Large intestine (tissue), 3 donors: ENCODE results near the gene PKP1. TPM values are rescaled to one million over a fixed set of nuclear protein-coding genes. Genes with fewer than 3 reads are reported as not detected.

Source experiments
- DNase-seq, 2 donors: peaks; one replicate each; pipeline versions ENCODE4 v3.0.0 to v3.0.0-alpha.2; 2013
- H3K27ac ChIP-seq: one replicate; pipeline ENCODE4 v1.5.1; 2013; ENCODE audit warnings: low read length
- H3K27me3 ChIP-seq: 2 replicates; pipeline ENCODE4 v1.6.1; 2013; ENCODE audit warnings: low read length; ENCODE audit not compliant: control insufficient read depth, insufficient read depth
- H3K36me3 ChIP-seq: 2 replicates; pipeline ENCODE4 v1.6.1; 2013; ENCODE audit warnings: low read length; ENCODE audit not compliant: control insufficient read depth, insufficient read depth
- H3K4me1 ChIP-seq: one replicate; pipeline ENCODE4 v1.6.1; 2013; ENCODE audit warnings: low read length; ENCODE audit not compliant: control insufficient read depth, insufficient read depth
- H3K4me3 ChIP-seq: one replicate; pipeline ENCODE4 v1.5.1; 2013; ENCODE audit warnings: low read length
- H3K9me3 ChIP-seq: one replicate; pipeline ENCODE4 v1.6.1; 2013; ENCODE audit warnings: mild to moderate bottlenecking, low read depth, low read length, moderate library complexity; ENCODE audit not compliant: control insufficient read depth
- WGBS: methylation state at CpG from one replicate; pipeline ENCODE4 v1.1.5; 2013; ENCODE audit warnings: low lambda C conversion rate; ENCODE audit not compliant: insufficient coverage; 5-methylcytosine and 5-hydroxymethylcytosine counted together
- polyA plus RNA-seq: library from polyadenylated mRNA; unstranded; fragments of 120-200 nt; gene quantifications from one replicate; pipeline ENCODE4 v1.2.1, GENCODE V29; 2013

The PKP1 gene
- polyA plus RNA-seq, 1 donor: 0.45 TPM

GRCh38 chr1:201351617-201352016 lies 68.3 kb downstream of the PKP1 start:
- no peaks in the 10 kb centered on the region for H3K9me3 ChIP-seq
- H3K4me3 ChIP-seq: no peak overlapping the region
- no peaks in the 10 kb centered on the region for H3K36me3 ChIP-seq
- no peaks in the 10 kb centered on the region for H3K4me1 ChIP-seq
- no peak for DNase-seq
- H3K27ac ChIP-seq: no peak overlapping the region
- peaks cover 14% of the 10 kb centered on the region for H3K27me3 ChIP-seq

- H3K27ac ChIP-seq: no peak overlapping the region
- no peak overlapping the region for H3K4me3 ChIP-seq
- no peaks in the 10 kb centered on the region for H3K36me3 ChIP-seq
- no peak for DNase-seq
- H3K9me3 ChIP-seq: no peaks in the 10 kb centered on the region
- peaks cover 14% of the 10 kb centered on the region for H3K27me3 ChIP-seq
- WGBS: 83% methylated on average over 1 of the region's 13 CpGs
- no peaks in the 10 kb centered on the region for H3K4me1 ChIP-seq
Observed at GRCh38 chr1:201353186-201353940, 70.1 kb downstream of the PKP1 start.

- Histone ChIP-seq H3K4me3 (no peak overlapping the region), H3K9me3 (no peaks in the 10 kb centered on the region), H3K4me1 (no peaks in the 10 kb centered on the region), H3K27me3 (peaks cover 14% of the 10 kb centered on the region), H3K27ac (no peak overlapping the region), H3K36me3 (no peaks in the 10 kb centered on the region)
- no CpG with 5 or more reads among the region's 9 CpGs for WGBS
- DNase-seq: no peak
Observed at GRCh38 chr1:201354151-201354900, 71.0 kb downstream of the PKP1 start.

GRCh38 chr1:201354901-201355295 lies 71.6 kb downstream of the PKP1 start:
- no peaks in the 10 kb centered on the region for H3K9me3 ChIP-seq
- H3K36me3 ChIP-seq: no peaks in the 10 kb centered on the region
- H3K4me1 ChIP-seq: peaks cover 1% of the 10 kb centered on the region
- H3K27ac ChIP-seq: no peak overlapping the region
- H3K4me3 ChIP-seq: no peak overlapping the region
- WGBS: no CpG with 5 or more reads among the region's 4 CpGs
- H3K27me3 ChIP-seq: peaks cover 14% of the 10 kb centered on the region
- no peak for DNase-seq

- Histone ChIP-seq H3K27me3 (peaks cover 14% of the 10 kb centered on the region), H3K36me3 (no peaks in the 10 kb centered on the region), H3K4me3 (no peak overlapping the region), H3K4me1 (peaks cover 7% of the 10 kb centered on the region), H3K27ac (no peak overlapping the region), H3K9me3 (no peaks in the 10 kb centered on the region)
- WGBS: no CpG with 5 or more reads among the region's 7 CpGs
- DNase-seq: no peak
Observed at GRCh38 chr1:201355471-201355870, 72.2 kb downstream of the PKP1 start.

- no peaks in the 10 kb centered on the region for H3K36me3 ChIP-seq
- H3K9me3 ChIP-seq: no peaks in the 10 kb centered on the region
- H3K27me3 ChIP-seq: peaks cover 12% of the 10 kb centered on the region
- no peak overlapping the region for H3K27ac ChIP-seq
- H3K4me3 ChIP-seq: no peak overlapping the region
- no CpG with 5 or more reads among the region's 5 CpGs for WGBS
- no peak for DNase-seq
- peaks cover 7% of the 10 kb centered on the region for H3K4me1 ChIP-seq
Observed at GRCh38 chr1:201356236-201356635, 72.9 kb downstream of the PKP1 start.

- DNase-seq: no peak
- WGBS: no CpG with 5 or more reads among the region's 11 CpGs
Observed at GRCh38 chr1:201356701-201357100, 73.4 kb downstream of the PKP1 start.

GRCh38 chr1:201357211-201357610 lies 73.9 kb downstream of the PKP1 start:
- Histone ChIP-seq H3K36me3 (no peaks in the 10 kb centered on the region), H3K9me3 (no peaks in the 10 kb centered on the region), H3K4me1 (peaks cover 7% of the 10 kb centered on the region), H3K27me3 (peaks cover 12% of the 10 kb centered on the region), H3K4me3 (no peak overlapping the region), H3K27ac (no peak overlapping the region)
- WGBS: no CpG with 5 or more reads among the region's 8 CpGs
- no peak for DNase-seq

More at GRCh38 chr1:201356701-201357100, 73.4 kb downstream of the PKP1 start:
- peaks cover 7% of the 10 kb centered on the region for H3K4me1 ChIP-seq
- H3K27ac ChIP-seq: no peak overlapping the region
- H3K4me3 ChIP-seq: no peak overlapping the region
- no peaks in the 10 kb centered on the region for H3K36me3 ChIP-seq
- H3K27me3 ChIP-seq: peaks cover 10% of the 10 kb centered on the region
- no peaks in the 10 kb centered on the region for H3K9me3 ChIP-seq

GRCh38 chr1:201357636-201358348 lies 74.5 kb downstream of the PKP1 start:
- H3K4me1 ChIP-seq: peaks cover 7% of the 10 kb centered on the region
- H3K27ac ChIP-seq: no peak overlapping the region
- H3K36me3 ChIP-seq: no peaks in the 10 kb centered on the region
- H3K4me3 ChIP-seq: no peak overlapping the region
- peaks cover 12% of the 10 kb centered on the region for H3K27me3 ChIP-seq
- no CpG with 5 or more reads among the region's 10 CpGs for WGBS
- DNase-seq: no peak
- no peaks in the 10 kb centered on the region for H3K9me3 ChIP-seq

GRCh38 chr1:201358596-201358995 lies 75.3 kb downstream of the PKP1 start:
- Histone ChIP-seq H3K4me3 (no peak overlapping the region), H3K36me3 (no peaks in the 10 kb centered on the region), H3K27me3 (peaks cover 9% of the 10 kb centered on the region), H3K27ac (no peak overlapping the region), H3K9me3 (no peaks in the 10 kb centered on the region), H3K4me1 (peaks cover 7% of the 10 kb centered on the region)
- no CpG with 5 or more reads among the region's 4 CpGs for WGBS
- DNase-seq: no peak
